ENCODE results near the gene CIAO2A. TPM values are rescaled to one million over a fixed set of nuclear protein-coding genes. Genes with fewer than 3 reads are reported as not detected.
"Not testable (repeated sequence)": the region's sequence is repeated elsewhere in the genome, so short reads cannot be mapped to it uniquely, and the experiment has no call there.

CIAO2A gene
- total RNA-seq, 1 experiment from 2014 or later, result 89.8 TPM

DNA sequence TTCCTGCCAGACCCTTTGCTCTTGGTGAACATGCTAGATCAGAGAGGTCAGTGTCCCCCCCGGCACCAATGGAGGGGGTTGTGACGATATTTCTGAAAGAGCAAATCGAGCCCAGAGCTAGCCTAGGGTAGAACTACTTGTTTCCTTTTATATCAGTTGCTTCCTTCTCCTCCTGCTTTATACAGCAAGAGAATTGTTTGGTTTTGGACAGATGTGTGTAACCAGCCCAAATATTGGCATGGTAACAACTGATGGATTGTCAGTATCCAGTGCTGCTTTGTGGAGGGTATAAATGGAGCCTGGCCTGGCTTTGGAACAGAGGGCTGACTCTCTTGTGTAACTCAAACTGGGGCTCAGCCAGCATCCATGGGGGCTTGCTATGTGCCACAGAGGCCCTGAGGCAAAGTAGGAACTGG lies 29.3 kb upstream of the CIAO2A start:
- no peak for TF ChIP-seq TCF7L2 (IDR thresholded peaks at IDR 0.05; ENCODE audit: low read depth, low read length)
- TSS peak; percentile 38 for BruUV-seq (replicated peaks)
- peaks cover 18% of the 10 kb centered on the region for H3K36me3 ChIP-seq (ENCODE audit: control insufficient read depth, insufficient read depth, low read length)
- ChIA-PET CTCF (no interaction called here), POLR2A (no interaction called here)
- no peak overlapping the region for H3K27ac ChIP-seq (ENCODE audit: low read length)
- ATAC-seq (no peak), DNase-seq (ENCODE audit: low read depth, low spot score) (no peak)
- H3K27me3 ChIP-seq (ENCODE audit: control insufficient read depth, insufficient read depth, low read length), result no peaks in the 10 kb centered on the region
- H3K4me1 ChIP-seq (ENCODE audit: control insufficient read depth, insufficient read depth, low read length), result no peaks in the 10 kb centered on the region
- H3K4me3 ChIP-seq (ENCODE audit: low read depth in 2 of 2, low read length in 2 of 2), result no peak overlapping the region
- no peaks in the 10 kb centered on the region for H3K9me3 ChIP-seq (ENCODE audit: control insufficient read depth, insufficient read depth, low read depth, low read length)
- intact Hi-C loops (cut with micrococcal nuclease; ENCODE audit: unreplicated experiment), result no loop called here
- in situ Hi-C loops (cut with HindIII; ENCODE audit: low pct_unique_long_range_greater_than_20kb, low sequenced_read_pairs), result no loop called here

DNA sequence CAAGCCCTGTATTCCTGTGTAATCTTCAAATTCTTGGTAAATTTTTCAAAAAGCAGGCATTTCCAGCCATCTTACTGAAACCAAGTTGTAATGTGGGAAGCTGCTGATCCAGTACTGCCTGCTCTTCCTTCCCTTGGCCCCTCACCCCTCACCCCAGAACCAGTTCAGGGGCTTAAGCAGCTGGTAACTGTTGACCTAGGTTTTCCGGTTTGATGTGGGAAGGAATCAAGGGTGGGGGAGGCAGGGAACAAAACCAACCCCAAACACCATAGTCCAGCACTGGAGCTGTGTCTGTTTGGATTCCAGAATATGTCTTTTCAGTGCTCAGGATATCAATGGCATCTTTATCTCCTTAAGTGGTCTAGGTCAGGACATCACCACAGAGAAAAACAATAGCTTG lies 28.8 kb upstream of the CIAO2A start:
- POLR2A ChIA-PET, result no interaction called here
- BruUV-seq (replicated peaks), result no TSS peak
- TF ChIP-seq POLR2AphosphoS5 (IDR thresholded peaks at IDR 0.05; ENCODE audit: low read depth, low read length) (no peak), SIN3A (IDR thresholded peaks at IDR 0.05; ENCODE audit: borderline replicate concordance, insufficient read depth, low read depth, low read length) (no peak), TCF7L2 (IDR thresholded peaks at IDR 0.05; ENCODE audit: low read depth, low read length) (no peak)
- TF ChIP-seq, protein P1, sequence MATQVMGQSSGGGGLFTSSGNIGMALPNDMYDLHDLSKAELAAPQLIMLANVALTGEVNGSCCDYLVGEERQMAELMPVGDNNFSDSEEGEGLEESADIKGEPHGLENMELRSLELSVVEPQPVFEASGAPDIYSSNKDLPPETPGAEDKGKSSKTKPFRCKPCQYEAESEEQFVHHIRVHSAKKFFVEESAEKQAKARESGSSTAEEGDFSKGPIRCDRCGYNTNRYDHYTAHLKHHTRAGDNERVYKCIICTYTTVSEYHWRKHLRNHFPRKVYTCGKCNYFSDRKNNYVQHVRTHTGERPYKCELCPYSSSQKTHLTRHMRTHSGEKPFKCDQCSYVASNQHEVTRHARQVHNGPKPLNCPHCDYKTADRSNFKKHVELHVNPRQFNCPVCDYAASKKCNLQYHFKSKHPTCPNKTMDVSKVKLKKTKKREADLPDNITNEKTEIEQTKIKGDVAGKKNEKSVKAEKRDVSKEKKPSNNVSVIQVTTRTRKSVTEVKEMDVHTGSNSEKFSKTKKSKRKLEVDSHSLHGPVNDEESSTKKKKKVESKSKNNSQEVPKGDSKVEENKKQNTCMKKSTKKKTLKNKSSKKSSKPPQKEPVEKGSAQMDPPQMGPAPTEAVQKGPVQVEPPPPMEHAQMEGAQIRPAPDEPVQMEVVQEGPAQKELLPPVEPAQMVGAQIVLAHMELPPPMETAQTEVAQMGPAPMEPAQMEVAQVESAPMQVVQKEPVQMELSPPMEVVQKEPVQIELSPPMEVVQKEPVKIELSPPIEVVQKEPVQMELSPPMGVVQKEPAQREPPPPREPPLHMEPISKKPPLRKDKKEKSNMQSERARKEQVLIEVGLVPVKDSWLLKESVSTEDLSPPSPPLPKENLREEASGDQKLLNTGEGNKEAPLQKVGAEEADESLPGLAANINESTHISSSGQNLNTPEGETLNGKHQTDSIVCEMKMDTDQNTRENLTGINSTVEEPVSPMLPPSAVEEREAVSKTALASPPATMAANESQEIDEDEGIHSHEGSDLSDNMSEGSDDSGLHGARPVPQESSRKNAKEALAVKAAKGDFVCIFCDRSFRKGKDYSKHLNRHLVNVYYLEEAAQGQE (IDR thresholded peaks at IDR 0.05; ENCODE audit: insufficient read depth in 1 of 2, low read depth in 2 of 2, low read length in 1 of 2), result no peak
- TF ChIP-seq, protein P2, sequence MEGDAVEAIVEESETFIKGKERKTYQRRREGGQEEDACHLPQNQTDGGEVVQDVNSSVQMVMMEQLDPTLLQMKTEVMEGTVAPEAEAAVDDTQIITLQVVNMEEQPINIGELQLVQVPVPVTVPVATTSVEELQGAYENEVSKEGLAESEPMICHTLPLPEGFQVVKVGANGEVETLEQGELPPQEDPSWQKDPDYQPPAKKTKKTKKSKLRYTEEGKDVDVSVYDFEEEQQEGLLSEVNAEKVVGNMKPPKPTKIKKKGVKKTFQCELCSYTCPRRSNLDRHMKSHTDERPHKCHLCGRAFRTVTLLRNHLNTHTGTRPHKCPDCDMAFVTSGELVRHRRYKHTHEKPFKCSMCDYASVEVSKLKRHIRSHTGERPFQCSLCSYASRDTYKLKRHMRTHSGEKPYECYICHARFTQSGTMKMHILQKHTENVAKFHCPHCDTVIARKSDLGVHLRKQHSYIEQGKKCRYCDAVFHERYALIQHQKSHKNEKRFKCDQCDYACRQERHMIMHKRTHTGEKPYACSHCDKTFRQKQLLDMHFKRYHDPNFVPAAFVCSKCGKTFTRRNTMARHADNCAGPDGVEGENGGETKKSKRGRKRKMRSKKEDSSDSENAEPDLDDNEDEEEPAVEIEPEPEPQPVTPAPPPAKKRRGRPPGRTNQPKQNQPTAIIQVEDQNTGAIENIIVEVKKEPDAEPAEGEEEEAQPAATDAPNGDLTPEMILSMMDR (IDR thresholded peaks at IDR 0.05), result no peak
- peaks cover 14% of the 10 kb centered on the region for H3K36me3 ChIP-seq (ENCODE audit: control insufficient read depth, insufficient read depth, low read length)
- DNase-seq (ENCODE audit: low read depth, low spot score), result no peak
- no peak overlapping the region for H3K27ac ChIP-seq (ENCODE audit: low read length)
- ATAC-seq, result no peak
- intact Hi-C loops (cut with micrococcal nuclease; ENCODE audit: unreplicated experiment) (no loop called here), in situ Hi-C loops (cut with HindIII; ENCODE audit: low pct_unique_long_range_greater_than_20kb, low sequenced_read_pairs) (no loop called here)
- no peaks in the 10 kb centered on the region for H3K4me1 ChIP-seq (ENCODE audit: control insufficient read depth, insufficient read depth, low read length)
- H3K4me3 ChIP-seq (ENCODE audit: low read depth in 2 of 2, low read length in 2 of 2), result no peak overlapping the region
- no peaks in the 10 kb centered on the region for H3K27me3 ChIP-seq (ENCODE audit: control insufficient read depth, insufficient read depth, low read length)
- no peaks in the 10 kb centered on the region for H3K9me3 ChIP-seq (ENCODE audit: control insufficient read depth, insufficient read depth, low read depth, low read length)
- CTCF ChIA-PET, result no interaction called here

DNA sequence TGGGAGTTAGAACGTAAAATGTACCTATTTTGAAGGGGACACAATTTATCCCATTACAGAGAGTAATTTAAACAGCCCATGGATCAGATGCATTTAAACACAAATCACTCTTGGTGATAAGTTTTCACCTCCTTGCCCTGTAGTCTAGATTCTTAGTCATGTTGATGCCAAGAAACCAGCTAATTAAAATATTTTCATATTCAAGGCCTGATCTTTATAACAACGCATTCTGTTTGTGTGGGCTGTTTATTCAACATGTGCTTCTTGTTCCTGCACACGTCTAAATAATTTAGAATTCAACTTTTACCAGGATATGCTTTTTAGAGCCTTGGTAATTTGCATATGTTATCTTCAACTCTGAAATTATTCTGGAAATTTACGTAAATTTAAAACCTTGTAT lies 28.0 kb upstream of the CIAO2A start:
- no TSS peak for BruUV-seq (replicated peaks)
- intact Hi-C loops (cut with micrococcal nuclease; ENCODE audit: unreplicated experiment), result no loop called here
- no peak for ATAC-seq

DNA sequence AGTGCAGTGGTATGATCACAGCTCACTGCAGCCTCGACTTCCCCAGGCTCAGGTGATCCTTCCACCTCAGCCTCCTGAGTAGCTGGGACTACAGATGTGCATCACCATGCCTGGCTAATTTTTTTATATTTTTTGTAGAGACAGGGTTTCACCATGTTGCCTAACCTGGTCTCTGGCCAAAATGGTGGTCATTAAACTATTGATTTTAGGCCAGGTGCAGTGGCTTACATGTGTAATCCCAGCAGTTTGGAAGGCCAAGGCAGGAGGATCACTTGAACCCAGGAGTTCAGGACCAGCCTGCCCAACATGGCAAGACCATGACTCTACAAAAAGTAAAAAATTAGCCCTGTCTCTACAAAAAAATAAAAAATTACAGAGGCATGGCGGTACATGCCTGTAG lies 26.7 kb upstream of the CIAO2A start:
- ATAC-seq; intact Hi-C loops (cut with micrococcal nuclease; ENCODE audit: unreplicated experiment); H3K27me3 ChIP-seq (ENCODE audit: control insufficient read depth, insufficient read depth, low read length); H3K4me3 ChIP-seq (ENCODE audit: low read depth in 2 of 2, low read length in 2 of 2); H3K27ac ChIP-seq (ENCODE audit: low read length); CTCF ChIA-PET; BruUV-seq (replicated peaks); DNase-seq (ENCODE audit: low read depth, low spot score); H3K36me3 ChIP-seq (ENCODE audit: control insufficient read depth, insufficient read depth, low read length); H3K9me3 ChIP-seq (ENCODE audit: control insufficient read depth, insufficient read depth, low read depth, low read length); in situ Hi-C loops (cut with HindIII; ENCODE audit: low pct_unique_long_range_greater_than_20kb, low sequenced_read_pairs); H3K4me1 ChIP-seq (ENCODE audit: control insufficient read depth, insufficient read depth, low read length); POLR2A ChIA-PET: not testable (repeated sequence)

More for the DNA sequence above, 28.0 kb upstream of the CIAO2A start:
- no peaks in the 10 kb centered on the region for H3K27me3 ChIP-seq (ENCODE audit: control insufficient read depth, insufficient read depth, low read length)
- H3K9me3 ChIP-seq (ENCODE audit: control insufficient read depth, insufficient read depth, low read depth, low read length), result no peaks in the 10 kb centered on the region
- POLR2A ChIA-PET, result no interaction called here
- no peak overlapping the region for H3K27ac ChIP-seq (ENCODE audit: low read length)
- peaks cover 7% of the 10 kb centered on the region; the same call in 1 of the 2 replicates for H3K36me3 ChIP-seq (ENCODE audit: control insufficient read depth, insufficient read depth, low read length)
- no peak overlapping the region for H3K4me3 ChIP-seq (ENCODE audit: low read depth in 2 of 2, low read length in 2 of 2)
- no peak for DNase-seq (ENCODE audit: low read depth, low spot score)
- CTCF ChIA-PET, result interaction anchor here (0.7 kb wide), 1 partner anchor 10 kb away, joined by 4 read pairs; no protein-coding TSS in a partner anchor
- no peaks in the 10 kb centered on the region for H3K4me1 ChIP-seq (ENCODE audit: control insufficient read depth, insufficient read depth, low read length)
- TF ChIP-seq, protein P1 (IDR thresholded peaks at IDR 0.05; ENCODE audit: insufficient read depth in 1 of 2, low read depth in 2 of 2, low read length in 1 of 2), result no peak
- TF ChIP-seq SIN3A (IDR thresholded peaks at IDR 0.05; ENCODE audit: borderline replicate concordance, insufficient read depth, low read depth, low read length), result no peak
- in situ Hi-C loops (cut with HindIII; ENCODE audit: low pct_unique_long_range_greater_than_20kb, low sequenced_read_pairs), result no loop called here
